Esophagus squamous epithelium (tissue), 5 donors: ENCODE data around the gene CBX4. TPM values are rescaled to one million over a fixed set of nuclear protein-coding genes. Genes with fewer than 3 reads are reported as not detected.

Experiments
- DNase-seq: peaks from one replicate; lab custom pipeline; 2025; lab: John Stamatoyannopoulos, UW
- H3K27ac ChIP-seq, 4 donors: fragments of 200-600 bp; sonication (generic); one replicate each; pipeline ENCODE4 v1.5.1; 2016 to 2019; ENCODE audit warnings: mild to moderate bottlenecking in 1 of 4
- H3K27me3 ChIP-seq, 4 donors: fragments of 200-600 bp; sonication (generic); 1 replicate in 3 of 4; 2 replicates in 1 of 4; pipeline versions ENCODE4 v1.5.1 to v1.6.0; 2017 to 2021; ENCODE audit warnings: antibody characterized with exemption in 1 of 4
- H3K36me3 ChIP-seq, 3 donors: fragments of 200-600 bp; sonication (generic); one replicate each; pipeline ENCODE4 v1.5.1; 2016 to 2019
- H3K4me1 ChIP-seq, 3 donors: fragments of 200-600 bp; sonication (generic); one replicate each; pipeline ENCODE4 v1.5.1; 2017 to 2019
- H3K4me3 ChIP-seq, 4 donors: fragments of 200-600 bp; sonication (generic); 1 replicate in 3 of 4; 2 replicates in 1 of 4; pipeline ENCODE4 v1.5.1; 2016 to 2019; ENCODE audit warnings: mild to moderate bottlenecking in 2 of 4, moderate library complexity in 1 of 4
- H3K9me3 ChIP-seq, 3 donors: fragments of 200-600 bp; sonication (generic); one replicate each; pipeline ENCODE4 v1.5.1; 2016 to 2019
- POLR2A ChIP-seq, 4 donors: fragments of 450-650 bp; IDR thresholded peaks; one replicate each; pipeline ENCODE4 v1.6.1; 2017; ENCODE audit warnings: antibody characterized with exemption in 4 of 4, mild to moderate bottlenecking in 4 of 4, moderate library complexity in 3 of 4
- WGBS, 2 donors: methylation state at CpG; one replicate each; pipeline ENCODE4 v1.1.5; 2018; 5-methylcytosine and 5-hydroxymethylcytosine counted together
- intact Hi-C: fragments of 100-400 bp; cut with DNase I; formaldehyde crosslinking; loops from one replicate; pipeline ENCODE4 v1.15.0; 2022
- total RNA-seq, 4 donors: library from RNA; depleted of rRNA; stranded (reverse); fragments of >200 nt; gene quantifications; one replicate each; pipeline ENCODE4 v1.1.0, GENCODE V29; 2016
- TF ChIP-seq, protein P1 (sequence below), 6 experiments: fragments of 450-650 bp in 4 of 6; fragments of 200-600 bp in 2 of 6; sonication (generic) in 2 of 6; IDR thresholded peaks; one replicate each; pipeline ENCODE4 v1.5.1; 2016 to 2019; ENCODE audit warnings: antibody characterized with exemption in 6 of 6, mild to moderate bottlenecking in 4 of 6, moderate library complexity in 4 of 6
- donor health status: DM: yes; HTN: yes; CAD: no.

Gene CBX4
- total RNA-seq, 4 donors from 2014 or later = 9.0 to 26.3 (median 17.1) TPM

DNA sequence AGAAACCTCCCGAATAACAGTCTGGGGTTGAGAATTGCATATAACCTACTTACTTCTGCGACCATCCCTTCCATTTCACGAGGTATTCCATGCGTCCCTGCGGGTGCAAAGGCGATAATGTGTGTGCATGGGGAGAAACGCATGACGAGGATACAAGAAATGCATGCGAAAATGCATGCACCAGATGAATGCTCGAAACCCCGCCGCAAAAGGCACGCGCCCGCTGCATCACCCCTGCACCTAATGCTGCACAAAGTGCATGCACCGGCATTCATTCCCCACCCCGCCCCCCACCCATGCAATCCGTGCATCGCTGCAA lies 42.8 kb downstream of the CBX4 start:
- intact Hi-C loops = loop anchor here (5.0 kb wide), 1 partner anchor 46 kb away; no protein-coding TSS in a partner anchor
- Histone ChIP-seq H3K27me3 (peaks cover 22 to 85% (median 56%) of the 10 kb centered on the region in 4 donors), H3K4me3 (peak overlapping the region; percentile 58 to 92 (median 80)), H3K9me3 (no peaks in the 10 kb centered on the region), H3K27ac (peak overlapping the region in 3 of 4 donors; percentile 65 to 86 (median 82)), H3K4me1 (peaks cover 58 to 87% (median 63%) of the 10 kb centered on the region in 3 donors), H3K36me3 (peaks cover 0 to 13% (median 0%) of the 10 kb centered on the region in 3 donors)
- TF ChIP-seq, protein P1, sequence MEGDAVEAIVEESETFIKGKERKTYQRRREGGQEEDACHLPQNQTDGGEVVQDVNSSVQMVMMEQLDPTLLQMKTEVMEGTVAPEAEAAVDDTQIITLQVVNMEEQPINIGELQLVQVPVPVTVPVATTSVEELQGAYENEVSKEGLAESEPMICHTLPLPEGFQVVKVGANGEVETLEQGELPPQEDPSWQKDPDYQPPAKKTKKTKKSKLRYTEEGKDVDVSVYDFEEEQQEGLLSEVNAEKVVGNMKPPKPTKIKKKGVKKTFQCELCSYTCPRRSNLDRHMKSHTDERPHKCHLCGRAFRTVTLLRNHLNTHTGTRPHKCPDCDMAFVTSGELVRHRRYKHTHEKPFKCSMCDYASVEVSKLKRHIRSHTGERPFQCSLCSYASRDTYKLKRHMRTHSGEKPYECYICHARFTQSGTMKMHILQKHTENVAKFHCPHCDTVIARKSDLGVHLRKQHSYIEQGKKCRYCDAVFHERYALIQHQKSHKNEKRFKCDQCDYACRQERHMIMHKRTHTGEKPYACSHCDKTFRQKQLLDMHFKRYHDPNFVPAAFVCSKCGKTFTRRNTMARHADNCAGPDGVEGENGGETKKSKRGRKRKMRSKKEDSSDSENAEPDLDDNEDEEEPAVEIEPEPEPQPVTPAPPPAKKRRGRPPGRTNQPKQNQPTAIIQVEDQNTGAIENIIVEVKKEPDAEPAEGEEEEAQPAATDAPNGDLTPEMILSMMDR (IDR thresholded peaks at IDR 0.05) = no peak
- TF ChIP-seq POLR2A (IDR thresholded peaks at IDR 0.05) = no peak
- no peak for DNase-seq
- WGBS, 2 donors = 1% methylated on average over 15 to 16 of the region's 19 CpGs

DNA sequence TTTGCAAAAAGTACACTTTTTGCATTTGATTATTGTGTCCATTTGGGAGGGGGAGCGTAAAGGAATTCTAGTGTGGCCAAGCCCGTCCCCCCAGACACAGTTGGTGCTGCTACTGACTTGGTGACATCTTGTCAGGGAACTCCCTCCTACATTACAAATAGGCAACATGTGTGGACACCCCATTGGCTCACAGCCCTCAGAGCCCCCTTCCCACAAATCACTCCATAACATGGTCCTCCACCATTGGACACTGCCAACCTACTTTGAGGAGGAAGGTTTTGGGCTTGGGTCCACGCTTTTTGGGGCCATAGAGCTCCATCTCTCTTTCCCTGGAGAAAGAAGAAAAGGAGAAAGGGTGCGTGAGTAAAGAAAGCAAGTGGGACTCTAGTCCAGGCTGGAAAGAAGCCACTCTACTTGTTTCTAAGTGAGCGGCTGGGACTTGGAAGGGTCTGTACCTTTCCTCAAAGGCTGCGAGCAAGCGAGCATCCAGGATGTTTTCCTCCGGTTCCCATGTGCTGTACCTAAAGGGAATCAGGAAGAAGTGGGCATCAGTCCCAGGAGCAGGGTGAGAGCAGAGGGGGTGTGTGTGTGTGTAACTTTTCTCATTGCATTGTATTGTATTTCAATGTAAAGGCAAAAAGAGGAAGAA lies 43.3 kb downstream of the CBX4 start:
- DNase-seq = no peak
- H3K27ac ChIP-seq = no peak overlapping the region
- intact Hi-C loops = loop anchor here (5.0 kb wide), 1 partner anchor 46 kb away; no protein-coding TSS in a partner anchor
- H3K4me1 ChIP-seq = peaks cover 58 to 87% (median 61%) of the 10 kb centered on the region in 3 donors
- peak overlapping the region; percentile 58 to 92 (median 80) for H3K4me3 ChIP-seq
- no peaks in the 10 kb centered on the region for H3K9me3 ChIP-seq
- TF ChIP-seq, protein P1 (IDR thresholded peaks at IDR 0.05) = no peak
- TF ChIP-seq POLR2A (IDR thresholded peaks at IDR 0.05) = no peak
- 52 to 59% methylated on average over 7 to 8 of the region's 8 CpGs for WGBS, 2 donors
- H3K27me3 ChIP-seq = peaks cover 27 to 85% (median 56%) of the 10 kb centered on the region in 4 donors
- peaks cover 0 to 13% (median 0%) of the 10 kb centered on the region in 3 donors for H3K36me3 ChIP-seq

DNA sequence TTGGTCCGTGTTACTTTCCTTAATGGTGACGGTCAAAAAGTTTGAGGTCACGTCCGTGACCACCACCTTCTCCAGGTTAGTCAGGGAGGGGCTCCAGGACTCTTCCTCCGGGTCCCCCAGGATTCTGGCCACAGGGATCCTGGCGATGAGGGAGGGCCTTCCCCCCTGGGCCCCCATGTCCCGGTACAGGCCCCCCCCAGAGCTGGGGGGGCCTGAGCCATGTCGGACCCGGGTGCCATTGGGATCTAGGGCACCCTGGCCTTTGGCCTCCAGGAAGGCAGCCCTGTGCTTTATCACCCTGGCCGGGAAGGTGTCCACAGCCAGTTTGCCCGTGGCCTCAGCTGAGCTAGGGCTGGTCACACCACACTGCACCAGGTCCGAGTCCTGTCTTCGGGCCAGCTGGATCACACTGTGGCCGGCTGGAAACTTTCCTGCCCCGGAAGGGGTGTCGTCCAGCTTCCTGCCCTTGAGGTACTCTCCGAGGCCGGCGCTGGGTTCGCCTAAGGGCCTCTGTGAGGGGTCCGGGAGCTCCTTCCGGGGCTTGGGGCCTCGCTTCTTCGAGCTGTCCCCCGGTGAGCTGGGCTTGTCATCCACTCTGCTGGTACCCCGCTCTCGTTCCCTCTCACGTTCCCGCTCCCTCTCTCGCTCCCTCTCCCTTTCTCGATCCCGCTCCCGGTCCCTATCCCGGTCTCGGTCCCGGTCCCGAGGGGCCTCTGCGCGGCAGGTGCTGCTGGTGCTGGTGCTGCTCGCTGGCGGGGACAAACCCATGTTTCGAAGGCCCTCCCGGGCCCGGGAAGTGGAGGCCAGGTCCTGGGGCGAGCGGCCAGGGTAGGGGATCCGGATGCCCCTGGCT lies 44.4 kb downstream of the CBX4 start:
- DNase-seq = no peak
- peaks cover 0 to 13% (median 0%) of the 10 kb centered on the region in 3 donors for H3K36me3 ChIP-seq
- no peaks in the 10 kb centered on the region for H3K9me3 ChIP-seq
- no peak overlapping the region for H3K27ac ChIP-seq
- no peak for TF ChIP-seq POLR2A (IDR thresholded peaks at IDR 0.05)
- TF ChIP-seq, protein P1 (IDR thresholded peaks at IDR 0.05) = no peak
- intact Hi-C loops = loop anchor here (5.0 kb wide), 1 partner anchor 47 kb away; no protein-coding TSS in a partner anchor
- H3K27me3 ChIP-seq = peaks cover 30 to 85% (median 56%) of the 10 kb centered on the region in 4 donors
- 91% methylated on average over 21 to 22 of the region's 47 CpGs for WGBS, 2 donors
- peaks cover 52 to 87% (median 56%) of the 10 kb centered on the region in 3 donors for H3K4me1 ChIP-seq
- no peak overlapping the region for H3K4me3 ChIP-seq

DNA sequence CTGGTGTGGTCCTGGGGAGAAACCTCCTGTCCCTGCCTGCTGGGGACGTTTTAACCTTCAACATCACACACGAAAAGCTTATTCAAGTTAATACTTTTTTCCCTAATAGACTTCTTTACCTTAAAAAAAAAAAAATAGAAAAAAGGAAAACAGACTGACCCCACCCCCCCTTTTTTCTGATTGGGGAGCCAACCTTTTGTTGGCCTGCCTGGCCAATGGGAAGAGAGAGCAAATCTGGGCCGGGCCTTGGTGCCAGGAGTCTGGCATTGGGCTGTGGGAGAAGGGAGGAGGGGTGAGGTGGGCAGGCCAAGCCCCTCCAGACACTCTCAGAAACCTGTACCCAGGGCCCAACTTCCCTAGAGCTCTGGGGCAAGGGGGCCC lies 45.3 kb downstream of the CBX4 start:
- no peak for DNase-seq
- peaks cover 29 to 85% (median 52%) of the 10 kb centered on the region in 4 donors for H3K27me3 ChIP-seq
- no peaks in the 10 kb centered on the region for H3K9me3 ChIP-seq
- 61 to 83% methylated on average over 3 of the region's 3 CpGs for WGBS, 2 donors
- TF ChIP-seq, protein P1 (IDR thresholded peaks at IDR 0.05) = no peak
- TF ChIP-seq POLR2A (IDR thresholded peaks at IDR 0.05) = no peak
- peaks cover 43 to 84% (median 48%) of the 10 kb centered on the region in 3 donors for H3K4me1 ChIP-seq
- peak overlapping the region in 1 of 4 donors; percentile 59 for H3K4me3 ChIP-seq
- H3K36me3 ChIP-seq = peaks cover 0 to 13% (median 0%) of the 10 kb centered on the region in 3 donors
- intact Hi-C loops = no loop called here
- peak overlapping the region in 3 of 4 donors; percentile 32 to 85 (median 66) for H3K27ac ChIP-seq
